ENCODE measurements around the gene PDE6B. TPM values are rescaled to one million over a fixed set of nuclear protein-coding genes. Genes with fewer than 3 reads are reported as not detected.

The PDE6B gene
- polyA plus RNA-seq, 6 donors from 2014 or later = 24.3 to 39.4 (median 30.0) TPM

DNA sequence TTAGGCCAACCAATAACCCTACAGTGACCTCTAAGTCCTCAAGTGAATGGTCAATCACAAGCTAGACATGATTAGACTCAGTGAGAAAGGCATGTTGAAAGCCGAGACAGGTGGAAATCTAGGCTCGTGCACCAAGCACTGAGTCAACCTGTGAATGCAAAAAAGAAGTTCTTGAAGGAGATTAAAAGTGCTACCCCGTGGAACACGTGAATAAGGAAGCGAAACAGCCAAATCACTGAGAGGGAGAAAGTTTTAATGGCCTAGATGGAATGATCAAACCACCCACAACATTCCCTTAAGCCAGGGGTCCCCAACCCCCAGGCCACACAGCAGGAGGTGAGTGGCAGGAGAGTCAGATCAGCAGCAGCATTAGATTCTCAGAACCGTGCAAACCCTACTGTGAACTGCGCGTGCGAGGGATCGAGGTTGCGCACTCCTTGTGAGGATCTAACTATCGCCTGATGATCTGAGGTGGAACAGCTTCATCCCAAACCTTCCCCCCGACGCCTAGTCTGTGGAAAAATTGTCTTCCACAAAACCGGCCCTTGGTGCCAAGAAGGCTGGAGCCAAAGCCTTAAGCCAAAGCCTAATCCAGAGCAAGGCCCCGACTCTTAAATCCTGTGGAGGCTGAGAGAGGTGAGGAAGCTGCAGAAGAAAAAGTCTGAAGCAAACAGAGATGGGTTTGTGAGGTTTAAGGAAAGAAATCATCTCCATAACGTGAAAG is 19.5 kb upstream of the PDE6B start:
- no peak overlapping the region for H3K27ac Mint-ChIP-seq
- H3K9me3 Mint-ChIP-seq = peaks cover 0 to 6% (median 0%) of the 10 kb centered on the region in 7 donors
- ATAC-seq (ENCODE audit: low read depth in 2 of 2) (no peak), DNase-seq (no peak)
- H3K4me3 Mint-ChIP-seq = no peak overlapping the region
- peaks cover 0 to 9% of the 10 kb centered on the region in 2 donors for H3K36me3 Mint-ChIP-seq
- H3K27me3 Mint-ChIP-seq = peaks cover 16 to 28% (median 20%) of the 10 kb centered on the region in 3 donors
- peaks cover 0 to 8% (median 6%) of the 10 kb centered on the region in 3 donors for H3K4me1 Mint-ChIP-seq

GRCh38 chr4:608236-608635 is 17.1 kb upstream of the PDE6B start:
- Mint-ChIP-seq H3K36me3 (peaks cover 0 to 9% of the 10 kb centered on the region in 2 donors), H3K27me3 (peaks cover 8 to 16% (median 14%) of the 10 kb centered on the region in 3 donors), H3K27ac (no peak overlapping the region), H3K4me1 (peaks cover 0 to 6% (median 5%) of the 10 kb centered on the region in 3 donors), H3K9me3 (peaks cover 0 to 6% (median 0%) of the 10 kb centered on the region in 7 donors), H3K4me3 (no peak overlapping the region)
- DNase-seq (no peak), ATAC-seq (ENCODE audit: low read depth in 2 of 2) (no peak)

- DNase-seq (no peak), ATAC-seq (ENCODE audit: low read depth in 2 of 2) (no peak)
- peaks cover 0 to 8% (median 0%) of the 10 kb centered on the region in 7 donors for H3K9me3 Mint-ChIP-seq
- no peak overlapping the region for H3K27ac Mint-ChIP-seq
- peaks cover 0 to 9% of the 10 kb centered on the region in 2 donors for H3K36me3 Mint-ChIP-seq
- H3K27me3 Mint-ChIP-seq = peaks cover 13 to 16% (median 14%) of the 10 kb centered on the region in 3 donors
- peaks cover 0 to 5% (median 0%) of the 10 kb centered on the region in 3 donors for H3K4me1 Mint-ChIP-seq
- no peak overlapping the region for H3K4me3 Mint-ChIP-seq
Measured at GRCh38 chr4:609400-610050, 15.8 kb upstream of the PDE6B start.

GRCh38 chr4:610411-611261 is 14.7 kb upstream of the PDE6B start:
- no peak for DNase-seq
- Mint-ChIP-seq H3K36me3 (peaks cover 0 to 9% of the 10 kb centered on the region in 2 donors), H3K4me3 (no peak overlapping the region), H3K4me1 (peaks cover 0 to 5% (median 0%) of the 10 kb centered on the region in 3 donors), H3K27ac (no peak overlapping the region), H3K9me3 (peaks cover 0 to 9% (median 0%) of the 10 kb centered on the region in 7 donors), H3K27me3 (peaks cover 13 to 22% (median 20%) of the 10 kb centered on the region in 3 donors)
- ATAC-seq (ENCODE audit: low read depth in 2 of 2) = no peak

GRCh38 chr4:612052-612748 is 13.2 kb upstream of the PDE6B start:
- DNase-seq = no peak
- no peak overlapping the region for H3K27ac Mint-ChIP-seq
- H3K27me3 Mint-ChIP-seq = peaks cover 16 to 25% (median 24%) of the 10 kb centered on the region in 3 donors
- H3K4me1 Mint-ChIP-seq = peaks cover 0 to 5% (median 0%) of the 10 kb centered on the region in 3 donors
- H3K36me3 Mint-ChIP-seq = peaks cover 0 to 9% of the 10 kb centered on the region in 2 donors
- no peak overlapping the region for H3K4me3 Mint-ChIP-seq
- no peak for ATAC-seq (ENCODE audit: low read depth in 2 of 2)
- H3K9me3 Mint-ChIP-seq = peaks cover 0 to 9% (median 0%) of the 10 kb centered on the region in 7 donors

GRCh38 chr4:612749-613125 is 12.6 kb upstream of the PDE6B start:
- Mint-ChIP-seq H3K4me1 (peaks cover 0 to 5% (median 0%) of the 10 kb centered on the region in 3 donors), H3K36me3 (peaks cover 0 to 11% of the 10 kb centered on the region in 2 donors), H3K27ac (peak overlapping the region in 1 of 6 donors; percentile 21), H3K27me3 (peaks cover 16 to 30% (median 27%) of the 10 kb centered on the region in 3 donors), H3K4me3 (no peak overlapping the region), H3K9me3 (peaks cover 0 to 9% (median 0%) of the 10 kb centered on the region in 7 donors)
- no peak for ATAC-seq (ENCODE audit: low read depth in 2 of 2)
- DNase-seq = no peak

- peaks cover 16 to 34% (median 31%) of the 10 kb centered on the region in 3 donors for H3K27me3 Mint-ChIP-seq
- ATAC-seq (ENCODE audit: low read depth in 2 of 2) (no peak), DNase-seq (no peak)
- peaks cover 0 to 9% (median 0%) of the 10 kb centered on the region in 7 donors for H3K9me3 Mint-ChIP-seq
- H3K4me3 Mint-ChIP-seq = no peak overlapping the region
- H3K27ac Mint-ChIP-seq = peak overlapping the region in 1 of 6 donors; percentile 21
- H3K36me3 Mint-ChIP-seq = peaks cover 0 to 15% of the 10 kb centered on the region in 2 donors
- H3K4me1 Mint-ChIP-seq = peaks cover 0 to 5% (median 0%) of the 10 kb centered on the region in 3 donors
Measured at GRCh38 chr4:613126-613525, 12.2 kb upstream of the PDE6B start.

- peaks cover 0 to 8% of the 10 kb centered on the region in 2 donors for H3K36me3 Mint-ChIP-seq
- no peaks in the 10 kb centered on the region for H3K4me1 Mint-ChIP-seq
- peaks cover 16 to 38% (median 36%) of the 10 kb centered on the region in 3 donors for H3K27me3 Mint-ChIP-seq
- H3K9me3 Mint-ChIP-seq = peaks cover 0 to 4% (median 0%) of the 10 kb centered on the region in 7 donors
- DNase-seq (no peak), ATAC-seq (ENCODE audit: low read depth in 2 of 2) (no peak)
- no peak overlapping the region for H3K27ac Mint-ChIP-seq
- H3K4me3 Mint-ChIP-seq = no peak overlapping the region
Measured at GRCh38 chr4:616091-616490, 9.3 kb upstream of the PDE6B start.

DNA sequence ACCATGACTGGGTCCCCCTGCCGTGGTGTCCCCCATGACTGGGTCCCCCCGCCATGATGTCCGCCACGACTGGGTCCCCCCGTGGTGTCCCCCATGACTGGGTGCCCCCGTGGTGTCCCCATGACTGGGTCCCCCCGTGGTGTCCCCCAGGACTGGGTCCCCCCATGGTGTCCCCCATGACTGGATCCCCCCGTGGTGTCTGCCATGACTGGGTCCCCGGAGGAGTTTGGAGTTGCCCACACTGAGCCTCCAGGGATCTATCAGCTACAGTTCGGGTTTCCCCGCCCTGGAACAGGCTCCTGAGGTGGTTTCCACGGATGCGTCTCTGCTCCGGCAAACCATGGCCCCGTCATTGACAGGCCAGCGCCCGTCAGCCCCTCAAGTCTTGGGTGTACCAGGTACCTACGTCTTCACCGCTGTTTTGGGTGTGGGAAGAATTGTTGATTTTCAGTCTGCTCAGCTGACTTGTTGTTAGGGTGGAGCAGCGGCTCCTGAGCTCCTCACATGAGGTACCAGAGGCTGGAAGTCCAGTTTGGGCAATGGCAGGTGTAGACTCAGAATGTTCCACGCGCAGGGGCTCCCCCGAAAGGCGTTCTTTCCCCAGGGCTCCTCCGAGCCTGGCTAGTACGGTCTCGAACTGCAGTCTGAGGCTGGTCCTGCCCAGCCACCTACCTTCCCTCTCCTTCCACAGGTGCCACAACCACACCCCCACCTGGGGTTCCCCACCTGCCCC is 8.3 kb upstream of the PDE6B start:
- no peak for ATAC-seq (ENCODE audit: low read depth in 2 of 2)
- no peak for DNase-seq
- Mint-ChIP-seq H3K9me3 (peaks cover 0 to 4% (median 0%) of the 10 kb centered on the region in 7 donors), H3K27me3 (peaks cover 19 to 47% (median 43%) of the 10 kb centered on the region in 3 donors), H3K4me1 (no peaks in the 10 kb centered on the region), H3K27ac (no peak overlapping the region), H3K4me3 (no peak overlapping the region), H3K36me3 (peaks cover 0 to 8% of the 10 kb centered on the region in 2 donors)

- H3K27me3 Mint-ChIP-seq = peaks cover 21 to 46% (median 46%) of the 10 kb centered on the region in 3 donors
- DNase-seq = no peak
- peaks cover 0 to 8% of the 10 kb centered on the region in 2 donors for H3K36me3 Mint-ChIP-seq
Measured at GRCh38 chr4:617644-618641, 7.4 kb upstream of the PDE6B start.

GRCh38 chr4:620201-620600 is 5.2 kb upstream of the PDE6B start:
- Mint-ChIP-seq H3K9me3 (peaks cover 0 to 2% (median 0%) of the 10 kb centered on the region in 7 donors), H3K4me1 (no peaks in the 10 kb centered on the region), H3K27me3 (peaks cover 16 to 52% (median 50%) of the 10 kb centered on the region in 3 donors), H3K4me3 (no peak overlapping the region), H3K27ac (no peak overlapping the region), H3K36me3 (peaks cover 0 to 8% of the 10 kb centered on the region in 2 donors)
- DNase-seq (no peak), ATAC-seq (ENCODE audit: low read depth in 2 of 2) (no peak)

More at GRCh38 chr4:617644-618641, 7.4 kb upstream of the PDE6B start:
- ATAC-seq (ENCODE audit: low read depth in 2 of 2) = no peak
- no peak overlapping the region for H3K4me3 Mint-ChIP-seq
- H3K9me3 Mint-ChIP-seq = peaks cover 0 to 4% (median 0%) of the 10 kb centered on the region in 7 donors
- no peaks in the 10 kb centered on the region for H3K4me1 Mint-ChIP-seq
- no peak overlapping the region for H3K27ac Mint-ChIP-seq

Measured in naive B cell (primary cell).